ENCODE results near the gene TIE1. TPM values are rescaled to one million over a fixed set of nuclear protein-coding genes. Genes with fewer than 3 reads are reported as not detected.

The TIE1 gene
- total and polyA plus RNA-seq, 2 experiments from 2014 or later, result 5.0 TPM; not detected in 1

DNA sequence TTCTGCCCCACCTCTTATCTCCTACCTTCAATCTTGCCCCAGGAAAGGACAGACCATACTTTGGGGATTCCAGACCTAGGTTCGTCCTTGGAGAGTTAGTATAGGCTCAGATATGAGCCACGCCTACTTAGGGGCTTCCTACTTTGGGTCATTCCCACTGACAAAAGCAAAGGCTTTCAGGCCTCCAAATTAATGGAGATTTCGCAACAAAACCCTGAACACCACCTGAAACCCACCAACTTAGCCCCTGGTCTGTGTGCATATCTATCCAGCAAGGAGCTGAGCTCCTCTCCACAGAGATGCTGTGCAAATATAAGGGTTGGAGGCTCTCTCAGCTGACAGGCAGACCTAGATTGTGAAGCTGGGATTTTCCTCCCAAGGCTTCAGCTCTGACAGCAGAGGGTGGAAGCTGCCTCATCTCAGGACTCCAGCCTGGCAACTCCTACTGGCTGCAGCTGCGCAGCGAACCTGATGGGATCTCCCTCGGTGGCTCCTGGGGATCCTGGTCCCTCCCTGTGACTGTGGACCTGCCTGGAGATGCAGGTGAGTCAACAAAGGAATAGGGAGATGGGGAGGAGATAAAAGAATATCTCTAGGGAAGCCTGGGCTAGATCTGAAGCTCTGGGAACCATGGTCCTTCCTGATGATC is 38.9 kb downstream of the TIE1 start:
- H3K36me3 ChIP-seq, result no peaks in the 10 kb centered on the region
- no peak overlapping the region for H3K4me3 ChIP-seq

DNA sequence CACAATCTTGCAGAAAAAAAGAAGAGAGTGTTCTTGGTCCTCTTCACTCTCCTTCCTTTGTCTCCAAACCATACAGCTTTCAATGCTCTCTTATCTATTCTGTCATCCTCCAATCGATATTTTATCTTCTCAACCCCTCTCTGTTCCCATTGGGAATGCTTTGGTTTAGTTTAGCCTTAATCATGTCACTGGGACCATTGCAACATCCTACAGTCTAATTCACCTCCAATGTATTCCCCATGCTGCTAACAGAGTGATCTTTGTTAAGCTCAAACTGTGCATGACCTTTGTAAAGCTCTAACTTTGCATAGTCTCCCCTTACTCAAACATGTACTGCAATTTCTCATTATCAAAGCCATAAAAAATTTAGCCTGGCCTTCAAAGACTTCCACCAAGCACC is 39.8 kb downstream of the TIE1 start:
- H3K9me3 ChIP-seq (ENCODE audit: low read depth), result no peaks in the 10 kb centered on the region
- no peak overlapping the region for H3K4me3 ChIP-seq
- no peaks in the 10 kb centered on the region for H3K36me3 ChIP-seq
- H3K27ac ChIP-seq, result no peak overlapping the region
- DNase-seq (ENCODE audit: low read depth in 1 of 2, low spot score in 1 of 2), result no peak
- H3K4me1 ChIP-seq (ENCODE audit: low read depth), result peaks cover 18% of the 10 kb centered on the region
- no peaks in the 10 kb centered on the region for H3K27me3 ChIP-seq
- TF ChIP-seq, protein P1, sequence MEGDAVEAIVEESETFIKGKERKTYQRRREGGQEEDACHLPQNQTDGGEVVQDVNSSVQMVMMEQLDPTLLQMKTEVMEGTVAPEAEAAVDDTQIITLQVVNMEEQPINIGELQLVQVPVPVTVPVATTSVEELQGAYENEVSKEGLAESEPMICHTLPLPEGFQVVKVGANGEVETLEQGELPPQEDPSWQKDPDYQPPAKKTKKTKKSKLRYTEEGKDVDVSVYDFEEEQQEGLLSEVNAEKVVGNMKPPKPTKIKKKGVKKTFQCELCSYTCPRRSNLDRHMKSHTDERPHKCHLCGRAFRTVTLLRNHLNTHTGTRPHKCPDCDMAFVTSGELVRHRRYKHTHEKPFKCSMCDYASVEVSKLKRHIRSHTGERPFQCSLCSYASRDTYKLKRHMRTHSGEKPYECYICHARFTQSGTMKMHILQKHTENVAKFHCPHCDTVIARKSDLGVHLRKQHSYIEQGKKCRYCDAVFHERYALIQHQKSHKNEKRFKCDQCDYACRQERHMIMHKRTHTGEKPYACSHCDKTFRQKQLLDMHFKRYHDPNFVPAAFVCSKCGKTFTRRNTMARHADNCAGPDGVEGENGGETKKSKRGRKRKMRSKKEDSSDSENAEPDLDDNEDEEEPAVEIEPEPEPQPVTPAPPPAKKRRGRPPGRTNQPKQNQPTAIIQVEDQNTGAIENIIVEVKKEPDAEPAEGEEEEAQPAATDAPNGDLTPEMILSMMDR (IDR thresholded peaks at IDR 0.05; ENCODE audit: low read depth, low read length), result no peak

More for the DNA sequence above, 38.9 kb downstream of the TIE1 start:
- Histone ChIP-seq H3K27ac (no peak overlapping the region), H3K4me1 (ENCODE audit: low read depth) (peaks cover 15% of the 10 kb centered on the region), H3K9me3 (ENCODE audit: low read depth) (no peaks in the 10 kb centered on the region), H3K27me3 (no peaks in the 10 kb centered on the region)
- TF ChIP-seq, protein P1 (IDR thresholded peaks at IDR 0.05; ENCODE audit: low read depth, low read length), result no peak
- no peak for DNase-seq (ENCODE audit: low read depth in 1 of 2, low spot score in 1 of 2)

DNA sequence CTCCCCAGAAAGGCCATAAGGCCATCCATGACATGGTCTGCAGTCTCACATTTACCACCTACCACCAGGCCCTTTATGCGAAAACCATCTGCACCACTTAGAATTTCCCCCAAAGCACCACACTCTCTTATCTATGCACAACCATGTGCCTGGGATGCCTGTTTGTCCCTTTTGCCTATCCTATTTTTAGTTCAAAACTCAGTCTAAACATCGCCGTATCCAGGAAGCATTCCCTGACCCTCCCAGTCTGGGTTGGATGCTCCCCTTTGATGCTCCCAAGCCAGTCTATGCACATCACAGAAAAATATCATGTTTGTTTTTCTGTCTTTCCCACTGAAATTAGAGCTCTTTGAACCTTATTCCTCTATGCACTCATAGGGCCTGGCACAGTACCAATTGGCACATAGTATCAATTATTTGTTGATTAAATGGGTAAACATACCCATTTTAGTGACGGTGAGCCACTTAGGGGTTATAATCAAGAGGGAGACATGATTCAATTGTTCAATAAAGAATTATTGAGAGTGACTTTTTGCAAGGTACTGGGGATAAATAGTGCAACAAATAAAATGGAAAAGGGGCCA is 43.6 kb downstream of the TIE1 start:
- no peaks in the 10 kb centered on the region for H3K27me3 ChIP-seq
- no peaks in the 10 kb centered on the region for H3K36me3 ChIP-seq
- TF ChIP-seq, protein P1 (IDR thresholded peaks at IDR 0.05; ENCODE audit: low read depth, low read length), result no peak
- H3K27ac ChIP-seq, result peak overlapping the region; percentile 72
- no peak overlapping the region for H3K4me3 ChIP-seq
- H3K4me1 ChIP-seq (ENCODE audit: low read depth), result peaks cover 28% of the 10 kb centered on the region
- peak in 1 of 2 donors; percentile 22 for DNase-seq (ENCODE audit: low read depth in 1 of 2, low spot score in 1 of 2)
- H3K9me3 ChIP-seq (ENCODE audit: low read depth), result no peaks in the 10 kb centered on the region

GRCh38 chr1:43345120-43345519 is 44.3 kb downstream of the TIE1 start:
- no peak for DNase-seq (ENCODE audit: low read depth in 1 of 2, low spot score in 1 of 2)
- no peaks in the 10 kb centered on the region for H3K27me3 ChIP-seq
- H3K4me3 ChIP-seq, result no peak overlapping the region
- no peaks in the 10 kb centered on the region for H3K9me3 ChIP-seq (ENCODE audit: low read depth)
- H3K27ac ChIP-seq, result peak overlapping the region; percentile 72
- H3K4me1 ChIP-seq (ENCODE audit: low read depth), result peaks cover 30% of the 10 kb centered on the region
- TF ChIP-seq, protein P1 (IDR thresholded peaks at IDR 0.05; ENCODE audit: low read depth, low read length), result no peak
- no peaks in the 10 kb centered on the region for H3K36me3 ChIP-seq

GRCh38 chr1:43346636-43347035 is 45.9 kb downstream of the TIE1 start:
- no peaks in the 10 kb centered on the region for H3K9me3 ChIP-seq (ENCODE audit: low read depth)
- no peak overlapping the region for H3K27ac ChIP-seq
- H3K27me3 ChIP-seq, result no peaks in the 10 kb centered on the region
- H3K4me1 ChIP-seq (ENCODE audit: low read depth), result peaks cover 34% of the 10 kb centered on the region
- no peaks in the 10 kb centered on the region for H3K36me3 ChIP-seq
- no peak for DNase-seq (ENCODE audit: low read depth in 1 of 2, low spot score in 1 of 2)
- TF ChIP-seq, protein P1 (IDR thresholded peaks at IDR 0.05; ENCODE audit: low read depth, low read length), result no peak
- H3K4me3 ChIP-seq, result no peak overlapping the region

Measured in cardiac muscle cell (in vitro differentiated cells and primary cell).